Endometrium (tissue), 2 donors: ENCODE results near the gene TSPO.

ENCODE experiments used
- FAIRE-seq: peaks from 2 replicates; lab custom pipeline; 2012; peaks lifted over from hg19 to GRCh38; lab: Jason Lieb, UNC
- donor health status: control.
- donor health status: control.

The TSPO gene

DNA sequence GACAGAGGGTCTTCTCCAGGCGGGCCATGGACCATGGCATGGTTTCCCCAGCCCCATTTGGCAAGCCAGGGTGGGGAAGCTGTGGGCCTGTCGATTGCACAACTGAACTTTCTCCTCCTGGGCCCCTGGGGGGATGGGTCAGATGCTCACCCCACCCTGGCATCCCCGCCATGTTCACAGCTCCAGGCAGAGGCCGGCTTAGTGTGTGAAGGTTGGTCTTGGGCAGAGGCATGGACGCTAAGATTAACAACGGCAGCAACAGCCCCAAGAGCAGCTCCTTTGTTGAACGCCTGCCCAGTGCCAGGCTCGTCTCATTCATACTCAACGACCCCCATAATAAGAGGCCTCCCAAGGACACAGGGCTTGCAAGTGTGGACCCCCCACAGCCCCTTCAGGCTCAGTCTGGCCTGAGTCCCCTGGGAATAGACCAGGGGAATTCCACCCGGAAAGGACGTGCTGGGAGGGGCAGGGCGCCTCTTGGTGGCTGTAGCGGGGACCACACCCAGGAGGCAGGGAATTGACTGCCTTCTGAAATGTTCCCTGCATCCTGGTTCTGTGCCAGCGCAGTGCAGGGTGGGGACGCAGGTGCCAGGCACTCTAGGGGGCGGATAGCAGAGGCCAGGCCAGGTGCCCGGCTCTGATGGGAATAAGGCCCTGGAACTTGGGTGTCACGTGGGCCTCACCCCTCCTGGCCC lies 8.3 kb downstream of the TSPO start:
- no peak for FAIRE-seq

GRCh38 chr22:43160497-43161126 lies 9.3 kb downstream of the TSPO start:
- FAIRE-seq: no peak

- no peak for FAIRE-seq
Observed at GRCh38 chr22:43162412-43163150, 11.2 kb downstream of the TSPO start.

DNA sequence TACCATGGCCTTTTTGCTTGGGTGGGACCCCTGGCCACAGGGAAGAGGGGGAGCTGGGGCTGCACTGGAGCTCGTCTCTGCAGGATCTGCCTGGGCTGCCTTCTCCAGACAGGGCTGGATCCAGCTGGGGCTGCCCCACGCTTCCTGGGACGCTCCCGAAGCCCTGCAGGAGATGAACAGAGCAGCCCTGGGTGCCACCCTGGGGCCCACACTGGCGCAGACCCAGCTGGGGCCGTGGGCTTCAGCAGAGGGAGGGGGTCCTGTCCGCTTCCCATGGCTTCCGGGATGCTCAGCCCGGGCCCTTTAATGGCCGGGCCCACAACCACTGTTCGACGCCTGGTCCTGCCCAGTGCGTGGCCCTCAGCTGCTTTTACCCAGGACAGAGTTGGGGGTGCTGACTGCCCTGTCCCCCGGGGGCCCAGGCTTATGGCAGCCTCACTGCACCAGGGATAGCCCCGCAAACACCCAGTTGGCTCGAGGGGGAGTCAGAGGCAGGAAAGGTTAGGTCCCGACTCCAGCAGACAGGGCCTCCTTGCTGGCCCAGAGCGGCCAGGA lies 12.0 kb downstream of the TSPO start:
- no peak for FAIRE-seq

DNA sequence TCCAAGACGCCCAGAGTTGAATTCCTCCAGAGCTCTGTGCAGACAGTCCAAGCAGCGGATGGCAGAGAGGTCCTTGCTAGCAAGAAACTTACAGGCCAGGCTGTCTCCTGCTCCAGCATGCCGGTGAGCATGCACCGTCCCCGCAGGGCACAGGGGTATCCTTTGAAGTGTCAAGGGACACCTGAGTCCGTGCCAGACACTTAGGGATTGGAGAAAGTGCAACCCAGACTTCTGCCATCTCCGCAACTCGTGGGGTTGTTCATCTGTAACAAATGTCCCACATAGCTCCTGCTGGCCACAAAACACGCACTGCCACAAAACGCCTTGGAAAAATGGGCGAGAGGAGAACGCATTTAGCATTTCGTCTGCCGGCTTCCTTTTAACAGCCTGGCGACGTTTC lies 13.3 kb downstream of the TSPO start:
- FAIRE-seq: no peak

DNA sequence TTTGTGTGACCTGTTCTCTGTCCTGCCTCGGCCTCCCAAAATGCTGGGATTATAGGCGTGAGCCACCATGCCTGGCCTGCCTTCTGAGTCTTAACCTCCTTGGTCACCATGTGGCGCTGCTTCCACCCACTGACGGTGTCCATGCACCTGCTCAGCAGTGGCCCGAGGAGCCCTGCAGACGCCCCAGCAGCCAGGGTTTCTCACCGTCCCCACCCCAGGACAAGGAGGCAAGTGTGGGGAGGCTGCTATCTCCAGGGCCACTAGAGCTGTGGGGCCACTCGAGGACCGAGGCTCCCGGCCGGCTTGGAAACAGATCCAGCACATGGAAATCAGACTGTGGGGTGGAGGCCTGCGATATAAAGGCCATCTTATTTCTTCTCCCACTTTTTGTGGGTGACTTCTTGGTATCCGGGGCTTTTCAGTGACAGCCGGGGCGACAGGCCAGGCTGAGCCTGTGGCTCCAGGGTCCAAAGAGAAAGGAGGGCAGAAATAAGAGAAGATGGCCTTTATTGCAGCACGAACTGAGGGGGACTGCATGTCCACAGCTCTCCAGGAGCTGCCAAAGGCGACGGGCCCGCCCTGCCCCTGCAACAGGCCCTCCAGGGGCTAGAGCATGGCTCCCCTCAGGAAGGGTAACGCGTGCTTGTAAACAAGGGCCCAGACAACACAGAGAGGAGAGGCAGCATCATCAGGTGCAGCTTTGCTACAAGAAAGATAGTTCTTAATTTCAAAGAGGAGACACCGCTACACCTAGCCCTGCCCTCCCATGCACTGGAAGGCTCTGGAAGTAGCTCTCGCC lies 15.0 kb downstream of the TSPO start:
- no peak for FAIRE-seq

- FAIRE-seq: no peak
Observed at GRCh38 chr22:43167001-43167589, 15.7 kb downstream of the TSPO start.

- FAIRE-seq: no peak
Observed at GRCh38 chr22:43168471-43169309, 17.3 kb downstream of the TSPO start.

DNA sequence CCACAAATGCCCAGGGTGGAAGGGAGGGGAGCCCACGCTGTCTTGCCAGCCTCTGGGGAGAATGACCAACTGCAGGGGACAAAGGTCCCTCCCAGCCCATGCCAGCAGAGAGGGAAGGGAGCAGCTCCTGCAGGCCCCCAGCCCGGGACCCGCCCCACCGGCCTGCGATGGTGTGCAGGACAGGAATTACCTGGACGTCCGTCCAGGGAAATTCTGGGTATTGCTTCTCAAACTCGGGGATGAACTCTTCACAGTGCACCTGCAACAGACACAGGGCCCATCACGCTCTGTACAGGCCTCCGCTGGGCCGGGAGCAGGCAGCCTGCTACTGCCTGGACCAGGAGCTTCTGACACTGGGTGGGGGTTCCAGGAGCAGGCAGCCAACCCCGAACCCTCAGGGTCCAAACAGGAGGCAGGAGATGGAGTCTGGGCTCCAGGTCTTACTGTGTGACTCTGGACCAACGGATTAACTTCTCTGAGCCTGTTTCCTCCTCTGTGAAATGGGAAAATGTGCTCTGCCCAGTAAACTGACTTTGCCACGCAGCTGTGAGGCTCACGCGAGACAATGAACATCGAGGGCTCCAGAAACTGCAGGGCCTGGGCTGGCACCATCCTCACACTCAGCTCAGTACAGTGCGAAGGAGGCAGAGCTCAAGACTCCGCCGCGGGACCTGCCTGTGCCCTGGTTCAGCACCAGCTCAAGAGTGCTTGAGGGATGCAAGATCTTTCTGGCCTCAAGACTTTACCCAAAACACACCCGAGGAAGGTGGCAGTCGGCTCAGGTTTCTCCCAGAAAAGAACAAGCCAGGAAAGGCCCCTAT lies 18.2 kb downstream of the TSPO start:
- no peak for FAIRE-seq

DNA sequence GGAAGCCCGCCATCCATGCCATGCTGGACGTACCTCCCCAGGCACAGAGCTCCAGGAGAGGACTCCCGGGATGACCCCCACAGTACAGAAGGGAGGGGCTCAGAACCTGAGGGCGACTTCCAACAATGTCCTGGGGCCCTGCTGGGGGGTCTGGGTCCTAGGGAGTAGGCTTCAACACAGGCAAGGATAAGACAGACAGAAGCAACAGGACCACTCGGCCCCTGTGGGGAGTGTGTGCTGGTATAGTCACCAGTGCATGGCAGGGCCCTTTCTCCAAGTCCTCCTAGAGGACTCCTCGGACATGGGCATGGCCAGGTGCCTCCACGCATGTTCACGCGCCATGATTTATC lies 18.7 kb downstream of the TSPO start:
- FAIRE-seq: no peak

GRCh38 chr22:43171019-43171491 lies 19.7 kb downstream of the TSPO start:
- FAIRE-seq: no peak

GRCh38 chr22:43171607-43172006 lies 20.2 kb downstream of the TSPO start:
- no peak for FAIRE-seq

- FAIRE-seq: no peak
Observed at GRCh38 chr22:43172191-43172590, 20.8 kb downstream of the TSPO start.

- FAIRE-seq: no peak
Observed at GRCh38 chr22:43173566-43173965, 22.2 kb downstream of the TSPO start.

DNA sequence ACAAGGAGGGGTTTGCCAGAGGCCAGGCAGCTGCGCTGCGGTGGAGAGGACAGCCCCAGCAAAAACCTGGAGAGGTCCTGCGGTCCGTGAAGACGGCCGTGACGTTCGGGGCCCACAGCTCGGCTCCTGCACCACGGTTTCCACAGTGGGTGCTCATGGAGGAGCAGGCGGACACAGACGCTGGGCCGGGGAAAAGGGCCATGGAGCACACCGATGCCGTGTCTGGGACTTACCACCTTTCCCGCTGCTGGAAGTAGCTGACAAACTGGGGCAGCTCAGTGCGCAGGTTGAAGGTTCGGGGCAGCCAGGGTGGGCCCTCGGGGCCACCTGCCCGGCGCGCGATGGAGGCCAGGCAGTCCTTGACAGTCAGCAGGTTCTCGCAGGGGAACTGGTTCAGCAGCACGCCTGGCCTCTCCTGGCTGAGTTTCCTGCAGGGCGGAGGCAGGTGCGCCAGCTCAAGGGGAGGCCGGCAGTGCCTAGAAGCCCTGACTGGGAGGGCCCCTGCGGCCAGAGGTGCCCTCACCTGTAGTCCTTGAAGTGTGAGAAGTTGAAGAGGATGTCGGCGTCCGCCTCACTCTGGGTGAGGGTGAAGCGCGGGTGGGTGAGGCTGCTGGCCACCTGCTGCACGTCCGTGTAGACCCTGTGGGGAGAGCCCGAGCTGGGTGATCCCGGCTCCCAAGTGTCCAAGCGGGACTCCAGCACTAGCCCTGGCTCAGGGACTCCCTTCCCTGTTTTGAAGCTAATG lies 22.8 kb downstream of the TSPO start:
- FAIRE-seq: no peak

DNA sequence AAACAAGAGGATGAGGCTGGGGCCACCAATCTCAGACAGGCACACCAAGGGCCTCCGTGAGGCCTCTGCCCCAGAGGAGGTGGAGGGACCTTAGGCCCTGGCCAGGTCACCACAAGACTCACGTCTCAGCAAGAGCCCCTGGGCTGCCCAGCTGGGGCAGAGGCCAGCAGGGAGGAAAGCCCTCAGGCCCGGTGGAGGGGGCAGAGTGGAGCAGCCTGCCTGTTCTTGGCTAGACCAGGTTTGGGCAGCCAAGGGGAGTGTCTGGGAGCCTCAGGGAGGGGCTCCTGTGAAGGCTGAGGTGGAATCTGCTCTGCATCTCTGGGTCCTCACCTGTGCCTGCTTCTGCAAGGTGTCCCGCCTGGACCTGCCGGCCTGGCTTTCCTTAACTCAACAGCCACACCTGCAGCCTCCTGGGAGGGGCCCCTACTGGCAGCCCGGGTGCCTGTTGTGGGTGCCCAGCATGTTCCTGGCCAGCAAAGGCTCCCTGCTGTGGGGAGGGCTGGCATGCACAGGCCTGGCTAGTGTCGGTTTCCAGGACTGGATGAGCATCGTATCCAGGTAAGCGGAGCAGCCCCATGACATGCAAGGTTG lies 23.7 kb downstream of the TSPO start:
- no peak for FAIRE-seq

DNA sequence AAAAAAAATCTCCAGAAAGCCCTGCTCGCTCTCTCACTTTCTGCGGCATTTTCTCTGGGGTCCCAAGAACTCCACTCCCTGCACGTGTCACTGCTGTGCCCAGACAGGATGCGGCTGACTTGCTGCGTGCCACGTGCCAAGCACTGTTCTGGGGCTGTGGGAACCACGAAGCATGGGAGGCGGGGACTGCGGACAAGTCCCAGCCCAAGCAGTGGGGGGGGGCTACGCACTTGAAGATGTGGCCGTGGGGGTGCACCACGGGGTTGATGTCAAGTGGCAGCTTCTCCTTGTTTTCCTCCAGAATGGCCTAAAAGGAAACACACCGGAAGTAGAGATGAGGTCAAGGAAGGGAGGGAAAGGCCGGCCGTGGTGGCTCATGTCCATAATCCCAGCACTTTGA lies 24.7 kb downstream of the TSPO start:
- no peak for FAIRE-seq

- FAIRE-seq: no peak
Observed at GRCh38 chr22:43177479-43177878, 26.1 kb downstream of the TSPO start.
